Prostate gland (tissue), 2 donors: Measurements from ENCODE around the gene CCDC122. TPM values are rescaled to one million over a fixed set of nuclear protein-coding genes. Genes with fewer than 3 reads are reported as not detected.

Experiments used
- DNase-seq: peaks from one replicate; pipeline ENCODE4 v3.0.0-alpha.2; 2019; ENCODE audit warnings: low spot score
- H3K27ac ChIP-seq, 2 donors: fragments of 200-600 bp; sonication (generic); 2 replicates each; pipeline ENCODE4 v1.5.1; 2017 to 2019
- H3K27me3 ChIP-seq: fragments of 200-600 bp; sonication (generic); replicated peaks from 2 replicates; pipeline ENCODE4 v1.5.1; 2019; ENCODE audit not compliant: insufficient read depth
- H3K36me3 ChIP-seq, 2 donors: fragments of 200-600 bp; sonication (generic); 1 replicate in 1 of 2; 2 replicates in 1 of 2; pipeline versions ENCODE4 v1.5.1 to v1.8.1; 2017 to 2019
- H3K4me1 ChIP-seq: fragments of 200-600 bp; sonication (generic); replicated peaks from 2 replicates; pipeline ENCODE4 v1.5.1; 2019
- H3K4me3 ChIP-seq, 2 donors: fragments of 200-600 bp; sonication (generic); 2 replicates each; pipeline ENCODE4 v1.5.1; 2017 to 2019
- H3K9me3 ChIP-seq: fragments of 200-600 bp; sonication (generic); 2 replicates; pipeline ENCODE4 v1.5.1; 2017
- POLR2A ChIP-seq: fragments of 450-650 bp; IDR thresholded peaks from one replicate; pipeline ENCODE4 v1.6.1; 2016; ENCODE audit warnings: antibody characterized with exemption, mild to moderate bottlenecking
- POLR2AphosphoS5 ChIP-seq: sonication (generic); formaldehyde crosslinking; IDR thresholded peaks from one replicate; pipeline ENCODE4 v1.6.1; 2017; ENCODE audit warnings: antibody characterized with exemption
- WGBS: methylation state at CpG from one replicate; pipeline ENCODE4 v1.1.5; 2018; 5-methylcytosine and 5-hydroxymethylcytosine counted together
- intact Hi-C: fragments of 100-400 bp; cut with DNase I; formaldehyde crosslinking; loops from one replicate; pipeline ENCODE4 v1.14.2; 2022
- total RNA-seq, 2 donors: library from RNA; depleted of rRNA; stranded (reverse); fragments of >200 nt; gene quantifications; one replicate each; pipeline ENCODE4 v1.1.0, GENCODE V29; 2016
- TF ChIP-seq, protein P1 (sequence below), 4 experiments: fragments of 200-600 bp in 2 of 4; fragments of 450-650 bp in 2 of 4; sonication (generic) in 2 of 4; IDR thresholded peaks; 1 replicate in 3 of 4; 2 replicates in 1 of 4; pipeline ENCODE4 v1.5.1; 2016 to 2019; ENCODE audit warnings: antibody characterized with exemption in 4 of 4, mild to moderate bottlenecking in 2 of 4, moderate library complexity in 2 of 4

CCDC122 gene
- 10 to 100 TPM; 13.8 to 14.1 TPM for total RNA-seq

- Histone ChIP-seq H3K4me3 (peak within 1 kb of the TSS; percentile 80), H3K9me3 (no peaks in the 10 kb centered on the region), H3K27me3 (no peaks in the 10 kb centered on the region), H3K36me3 (no peaks in the 10 kb centered on the region), H3K4me1 (peaks cover 6% of the 10 kb centered on the region), H3K27ac (peak within 1 kb of the TSS; percentile 96 to 97)
- intact Hi-C loops = loop anchor here (5.0 to 10.0 kb wide), 2 partner anchors 794 to 1282 kb away; no protein-coding TSS in a partner anchor
- WGBS = under 1% methylated on average over 78 of the region's 78 CpGs
- DNase-seq = peak; percentile 78
- TF ChIP-seq, protein P1, sequence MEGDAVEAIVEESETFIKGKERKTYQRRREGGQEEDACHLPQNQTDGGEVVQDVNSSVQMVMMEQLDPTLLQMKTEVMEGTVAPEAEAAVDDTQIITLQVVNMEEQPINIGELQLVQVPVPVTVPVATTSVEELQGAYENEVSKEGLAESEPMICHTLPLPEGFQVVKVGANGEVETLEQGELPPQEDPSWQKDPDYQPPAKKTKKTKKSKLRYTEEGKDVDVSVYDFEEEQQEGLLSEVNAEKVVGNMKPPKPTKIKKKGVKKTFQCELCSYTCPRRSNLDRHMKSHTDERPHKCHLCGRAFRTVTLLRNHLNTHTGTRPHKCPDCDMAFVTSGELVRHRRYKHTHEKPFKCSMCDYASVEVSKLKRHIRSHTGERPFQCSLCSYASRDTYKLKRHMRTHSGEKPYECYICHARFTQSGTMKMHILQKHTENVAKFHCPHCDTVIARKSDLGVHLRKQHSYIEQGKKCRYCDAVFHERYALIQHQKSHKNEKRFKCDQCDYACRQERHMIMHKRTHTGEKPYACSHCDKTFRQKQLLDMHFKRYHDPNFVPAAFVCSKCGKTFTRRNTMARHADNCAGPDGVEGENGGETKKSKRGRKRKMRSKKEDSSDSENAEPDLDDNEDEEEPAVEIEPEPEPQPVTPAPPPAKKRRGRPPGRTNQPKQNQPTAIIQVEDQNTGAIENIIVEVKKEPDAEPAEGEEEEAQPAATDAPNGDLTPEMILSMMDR (IDR thresholded peaks at IDR 0.05) = no peak
- TF ChIP-seq POLR2AphosphoS5 = peak; percentile 32
- TF ChIP-seq POLR2A = peak; percentile 68
Observed at GRCh38 chr13:43878892-43879754, at the start of gene CCDC122. Gene CCDC122 (minus strand): TSS chr13:43879740. CDS start chr13:43869376, 10,364 bp downstream.

- Histone ChIP-seq H3K27ac (no peak overlapping the region), H3K27me3 (no peaks in the 10 kb centered on the region), H3K9me3 (no peaks in the 10 kb centered on the region), H3K36me3 (no peaks in the 10 kb centered on the region), H3K4me1 (no peaks in the 10 kb centered on the region), H3K4me3 (no peak overlapping the region)
- no peak for DNase-seq
- WGBS = 92% methylated on average over 5 of the region's 5 CpGs
- intact Hi-C loops = no loop called here
- TF ChIP-seq POLR2AphosphoS5 (no peak), POLR2A (no peak)
- TF ChIP-seq, protein P1 (IDR thresholded peaks at IDR 0.05) = no peak
Observed at GRCh38 chr13:43924549-43925245, 45.2 kb upstream of the CCDC122 start.

DNA sequence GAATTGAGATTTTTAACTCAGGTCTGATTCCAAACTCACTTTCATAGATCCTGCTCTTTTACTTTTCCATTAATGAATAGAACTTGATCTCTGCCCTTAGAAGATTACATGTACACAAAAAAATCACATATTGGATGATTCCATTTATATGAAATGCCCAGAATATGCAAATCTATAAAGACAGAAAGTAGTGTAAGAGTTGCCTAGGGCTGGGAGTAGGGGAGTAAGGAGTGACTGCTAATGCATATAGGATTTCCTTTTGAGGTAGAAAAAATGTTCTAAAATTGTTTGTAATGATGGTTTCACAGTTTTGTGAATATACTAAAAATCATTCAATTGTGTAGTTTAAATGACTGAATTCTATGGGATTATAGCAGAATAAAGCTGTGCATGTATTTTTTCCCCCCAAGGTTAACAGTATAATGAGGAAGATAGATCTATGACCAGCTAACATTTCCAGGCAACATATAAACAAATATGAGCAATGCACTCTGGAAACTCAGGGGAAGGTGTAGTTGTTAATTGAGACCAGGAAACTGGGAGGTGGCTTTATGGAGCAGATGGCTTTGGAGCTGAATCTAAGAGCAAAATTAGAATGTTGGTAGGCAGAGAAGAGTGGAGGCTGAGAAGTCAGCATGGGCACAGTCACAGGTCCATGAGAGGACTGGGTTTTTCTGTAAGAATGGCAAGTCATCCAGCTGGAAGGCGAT is 41.6 kb upstream of the CCDC122 start:
- Histone ChIP-seq H3K27me3 (no peaks in the 10 kb centered on the region), H3K9me3 (no peaks in the 10 kb centered on the region), H3K36me3 (no peaks in the 10 kb centered on the region), H3K4me1 (no peaks in the 10 kb centered on the region), H3K4me3 (no peak overlapping the region), H3K27ac (no peak overlapping the region)
- DNase-seq = no peak
- TF ChIP-seq, protein P1 (IDR thresholded peaks at IDR 0.05) = no peak
- no peak for TF ChIP-seq POLR2A
- no peak for TF ChIP-seq POLR2AphosphoS5
- 88% methylated on average over 1 of the region's 1 CpG for WGBS
- intact Hi-C loops = no loop called here

DNA sequence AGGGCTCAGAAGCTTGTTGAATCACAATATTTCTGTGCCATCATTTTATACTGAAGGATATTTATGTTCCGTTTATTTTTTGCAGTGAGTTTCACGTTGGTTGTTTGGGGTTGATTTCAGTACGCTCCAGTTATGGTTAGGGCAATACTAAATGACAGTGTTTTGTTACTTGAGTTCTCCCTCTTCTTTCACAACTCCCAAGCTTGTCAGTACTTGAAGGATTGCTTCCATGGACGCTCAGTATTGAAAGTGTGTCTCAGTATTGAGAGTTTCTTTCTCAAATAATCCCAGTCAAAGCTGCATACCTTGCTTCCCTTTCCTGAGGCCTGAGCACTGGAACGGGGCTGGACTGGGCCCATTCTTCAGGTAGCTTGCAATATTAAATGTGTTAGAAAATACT is 39.1 kb upstream of the CCDC122 start:
- Histone ChIP-seq H3K27me3 (no peaks in the 10 kb centered on the region), H3K27ac (no peak overlapping the region), H3K4me3 (no peak overlapping the region), H3K4me1 (no peaks in the 10 kb centered on the region), H3K36me3 (no peaks in the 10 kb centered on the region), H3K9me3 (no peaks in the 10 kb centered on the region)
- intact Hi-C loops = no loop called here
- no peak for DNase-seq
- WGBS = 43% methylated on average over 5 of the region's 5 CpGs
- TF ChIP-seq POLR2A = no peak

DNA sequence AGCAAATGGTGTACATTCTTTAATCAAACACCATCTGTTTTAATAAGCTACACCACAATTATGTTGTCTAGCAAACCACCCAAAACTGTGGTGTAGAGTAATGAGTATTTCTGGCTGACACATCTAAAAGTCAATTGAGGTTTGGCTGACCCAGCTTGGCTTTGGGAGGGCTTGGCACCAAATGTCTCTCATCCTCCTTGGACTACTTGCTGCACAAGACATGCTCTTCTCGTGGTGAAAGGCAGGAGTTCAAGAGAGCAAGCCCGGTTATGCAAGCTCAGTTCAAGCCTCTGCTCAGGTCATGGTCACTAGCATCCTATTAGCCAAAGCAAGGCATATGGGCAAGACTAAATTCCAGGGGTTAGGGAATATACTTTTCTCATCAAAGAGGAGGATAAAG is 37.3 kb upstream of the CCDC122 start:
- Histone ChIP-seq H3K4me1 (no peaks in the 10 kb centered on the region), H3K36me3 (no peaks in the 10 kb centered on the region), H3K27me3 (no peaks in the 10 kb centered on the region), H3K27ac (no peak overlapping the region), H3K9me3 (no peaks in the 10 kb centered on the region), H3K4me3 (no peak overlapping the region)
- DNase-seq = no peak
- intact Hi-C loops = no loop called here
- no peak for TF ChIP-seq POLR2A
- TF ChIP-seq, protein P1 (IDR thresholded peaks at IDR 0.05) = no peak
- no peak for TF ChIP-seq POLR2AphosphoS5
- 49% methylated on average over 2 of the region's 2 CpGs for WGBS
